HTR-8/SVneo (cell line): ENCODE data around the gene IRAK2.

ENCODE experiments used
- DNase-seq: peaks from one replicate; pipeline ENCODE4 v3.0.0; 2011; ENCODE audit warnings: low spot score, mixed read lengths; ENCODE audit not compliant: insufficient read length
- FAIRE-seq: peaks from 2 replicates; lab custom pipeline; 2011; peaks lifted over from hg19 to GRCh38; lab: Jason Lieb, UNC

Gene IRAK2

DNA sequence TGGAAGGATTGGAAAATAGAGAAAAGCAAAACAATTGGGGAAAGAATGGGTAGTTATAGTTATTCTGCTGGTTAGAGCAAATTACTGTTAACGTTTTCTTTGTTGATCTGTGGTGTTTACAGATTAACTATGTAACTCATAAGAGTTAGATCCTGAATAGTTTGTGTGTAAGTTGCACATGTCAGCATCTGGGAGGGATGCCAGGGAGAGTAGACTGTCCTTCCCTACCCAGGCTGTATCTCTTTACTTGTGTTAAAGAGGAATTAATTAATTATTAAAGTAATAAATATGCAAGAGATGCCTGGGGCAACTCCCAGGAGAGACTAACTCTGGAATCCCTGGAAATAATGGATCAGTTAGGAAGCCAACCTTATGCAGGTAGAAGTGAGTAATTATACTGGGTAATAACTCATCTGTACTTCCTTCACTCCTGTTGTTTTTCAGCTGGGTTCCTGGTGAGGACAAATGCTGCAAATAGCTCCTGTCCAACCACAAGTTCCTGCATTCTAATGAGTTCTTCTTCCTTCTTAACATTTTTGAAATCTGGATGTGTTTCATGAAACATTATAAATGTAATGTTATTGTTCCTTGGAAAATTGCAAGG is 109.1 kb downstream of the IRAK2 start:
- FAIRE-seq (no peak), DNase-seq (no peak)

DNA sequence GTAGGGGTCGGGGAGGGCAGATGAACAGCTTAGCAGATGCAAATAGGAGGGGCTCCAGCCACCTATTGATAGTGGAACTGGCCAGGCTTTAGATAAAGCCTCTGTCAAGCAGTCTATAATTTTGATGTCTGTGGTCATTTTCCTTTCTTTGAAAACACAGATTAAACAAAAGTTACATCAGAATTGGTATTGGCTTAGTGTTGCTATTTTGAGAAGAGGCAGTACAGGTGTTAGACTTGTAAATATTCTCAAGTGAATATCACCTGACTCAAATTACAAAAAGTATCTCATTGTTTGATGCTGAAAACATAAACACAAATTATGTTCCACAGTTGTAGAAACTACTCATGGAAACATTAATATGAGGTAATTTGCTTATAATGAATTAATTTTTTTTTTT is 109.9 kb downstream of the IRAK2 start:
- DNase-seq = no peak
- FAIRE-seq = no peak

DNA sequence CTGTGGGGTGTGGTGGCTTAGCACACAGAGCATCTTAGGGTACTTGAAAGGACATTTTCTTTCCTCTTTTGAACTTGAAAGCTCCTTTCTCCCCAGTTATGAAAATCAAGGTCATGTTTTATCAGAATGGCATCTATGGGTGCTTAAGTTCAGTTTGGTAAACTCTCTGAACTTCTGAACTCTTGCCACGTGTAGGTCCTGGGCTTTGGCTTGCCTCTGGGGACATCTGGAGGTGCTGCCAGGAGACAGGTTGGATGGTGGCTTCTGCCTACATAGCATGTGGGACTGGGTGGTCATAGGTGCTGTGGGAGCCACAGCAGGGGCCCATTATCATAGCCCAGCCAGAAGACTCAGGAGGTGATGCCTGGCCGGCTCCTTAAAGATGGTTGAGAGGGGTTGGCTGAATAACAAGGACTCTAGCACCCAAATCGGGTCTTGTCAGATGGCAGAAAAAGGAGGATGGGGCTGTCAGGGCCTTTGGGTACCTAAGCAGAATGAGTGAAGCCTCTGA is 112.5 kb downstream of the IRAK2 start:
- DNase-seq (no peak), FAIRE-seq (no peak)

DNA sequence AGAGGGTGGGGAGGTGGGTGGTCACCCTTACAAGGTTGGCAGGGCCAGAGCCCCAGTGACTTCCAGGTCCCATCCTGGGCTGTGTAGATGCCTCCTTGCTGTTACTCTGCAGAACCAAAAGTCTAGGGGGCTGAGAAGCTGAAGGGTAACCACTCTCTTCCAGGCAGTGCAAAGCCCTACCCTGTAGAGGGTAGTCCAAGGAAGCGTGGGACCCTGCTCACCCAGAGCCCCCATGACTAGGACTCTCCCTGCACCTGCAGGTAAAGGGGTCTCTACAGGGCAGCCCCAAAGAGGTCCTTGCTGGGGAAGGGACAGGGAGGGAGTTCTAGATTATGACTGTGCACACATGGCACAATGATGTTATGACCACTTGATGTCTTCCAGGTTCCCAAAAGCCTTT is 113.8 kb downstream of the IRAK2 start:
- no peak for FAIRE-seq
- no peak for DNase-seq

DNA sequence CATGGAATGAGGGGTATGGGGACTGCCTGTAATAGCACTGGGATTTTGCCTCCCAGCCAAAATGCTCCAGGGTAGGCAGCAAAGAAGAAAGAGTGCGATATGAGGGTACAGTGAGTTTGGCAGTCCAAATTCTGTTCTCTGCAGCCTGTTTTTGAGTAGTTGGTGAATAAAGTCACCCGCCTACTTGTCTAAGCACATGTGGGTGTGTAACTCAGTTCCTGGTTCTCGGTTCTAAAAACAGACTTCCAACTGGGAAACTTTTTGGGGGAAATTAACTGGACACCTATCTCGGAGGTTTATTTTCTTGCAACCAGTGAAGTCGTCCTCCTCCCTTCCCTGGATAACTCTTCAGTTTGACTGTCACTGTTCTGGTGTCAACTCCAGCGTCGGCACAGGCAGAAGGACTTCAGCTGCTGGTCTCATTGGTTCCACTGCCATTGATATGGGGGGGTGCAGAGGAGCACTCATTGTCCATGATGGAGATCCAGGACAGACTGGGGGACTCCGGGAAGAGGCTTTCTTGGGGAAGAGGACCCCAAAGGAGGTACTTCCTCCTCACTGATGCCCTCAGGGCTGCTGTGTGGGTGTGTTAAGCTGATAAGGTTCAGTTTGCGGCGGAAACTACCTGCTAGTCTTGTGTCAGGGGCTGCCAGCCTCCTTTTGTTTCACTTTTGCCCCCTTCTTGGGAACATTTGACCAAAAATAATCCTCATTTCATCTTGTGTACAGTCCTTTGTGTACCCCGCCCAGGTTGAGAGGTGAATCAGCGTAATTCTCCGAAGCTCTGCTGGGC is 114.9 kb downstream of the IRAK2 start:
- no peak for FAIRE-seq
- DNase-seq = no peak

DNA sequence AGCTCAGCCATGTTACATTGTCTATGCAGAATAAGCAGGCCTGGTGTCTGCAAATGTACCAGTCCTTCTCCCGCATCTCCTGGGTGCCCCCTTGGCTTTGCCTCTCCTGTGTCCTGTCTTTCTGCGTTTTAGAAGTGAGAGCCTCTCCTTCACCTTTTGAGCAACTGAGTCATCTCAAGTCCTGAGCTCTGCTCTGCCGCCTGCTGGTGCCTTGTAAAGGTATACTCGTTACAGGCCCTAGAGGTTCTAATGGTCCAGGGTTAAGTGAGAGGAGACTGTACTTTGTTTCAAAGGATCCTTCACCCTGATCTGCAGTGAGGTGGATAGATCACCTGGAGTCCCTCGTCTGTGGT is 115.4 kb downstream of the IRAK2 start:
- FAIRE-seq = no peak

DNA sequence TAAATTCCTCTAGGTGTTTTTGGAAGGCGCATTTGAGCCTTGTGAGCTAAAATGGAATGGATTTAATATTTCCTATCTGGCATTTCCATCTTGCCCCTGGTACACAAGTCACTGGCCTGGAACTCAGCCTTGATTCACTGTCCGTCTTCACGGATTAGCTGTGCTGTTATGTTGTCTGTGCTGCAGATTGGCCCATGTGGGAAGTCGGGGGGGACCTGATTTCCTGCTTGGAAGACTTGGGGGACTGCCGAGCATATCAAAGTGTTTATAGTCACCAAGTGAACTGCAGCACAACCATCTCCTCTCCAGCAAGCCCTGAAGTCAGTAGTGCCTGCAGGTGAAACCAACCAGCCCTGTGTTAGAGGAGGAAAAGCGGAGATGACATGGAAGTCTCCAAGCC is 115.9 kb downstream of the IRAK2 start:
- FAIRE-seq (no peak), DNase-seq (no peak)

More for the DNA sequence above, 115.4 kb downstream of the IRAK2 start:
- DNase-seq = no peak

DNA sequence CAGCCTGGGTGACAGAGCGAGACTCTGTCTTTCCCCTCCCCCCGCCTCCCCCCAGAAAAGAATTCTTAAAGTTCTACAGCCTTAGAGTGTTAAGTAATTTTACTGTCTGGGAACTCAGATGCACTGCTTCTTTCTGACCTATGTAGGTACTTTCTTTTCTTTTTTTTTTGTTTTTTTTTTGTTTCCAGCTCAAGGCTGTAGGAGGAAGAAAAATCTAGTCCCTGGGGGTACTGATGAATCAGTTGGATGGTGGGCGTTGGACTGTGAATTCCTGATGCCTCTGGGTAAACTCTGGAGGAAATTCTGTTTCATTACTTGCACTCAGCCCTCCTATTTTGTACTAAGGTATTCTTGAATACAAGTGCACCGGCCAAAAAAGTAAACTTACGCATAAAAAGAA is 117.2 kb downstream of the IRAK2 start:
- DNase-seq = no peak
- no peak for FAIRE-seq

DNA sequence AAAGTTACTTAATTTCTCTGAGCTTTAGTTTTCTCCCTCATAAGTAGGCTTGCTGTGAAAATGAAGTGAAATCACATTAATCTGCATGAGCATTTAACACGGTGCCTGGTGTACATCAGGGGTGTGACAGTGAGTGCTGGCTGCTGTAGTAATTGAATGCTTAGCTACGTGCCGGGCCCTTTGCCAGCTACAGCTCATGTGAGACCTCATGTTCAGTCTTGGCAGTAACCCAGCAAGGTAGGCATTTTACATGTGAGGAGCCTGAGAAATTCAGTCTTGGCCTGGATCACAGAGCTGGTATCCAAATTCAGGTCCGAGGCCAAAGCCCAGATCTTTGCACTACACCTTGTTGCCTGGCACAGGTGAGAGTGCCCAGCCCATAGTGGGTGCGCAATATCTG is 118.9 kb downstream of the IRAK2 start:
- DNase-seq (no peak), FAIRE-seq (no peak)

DNA sequence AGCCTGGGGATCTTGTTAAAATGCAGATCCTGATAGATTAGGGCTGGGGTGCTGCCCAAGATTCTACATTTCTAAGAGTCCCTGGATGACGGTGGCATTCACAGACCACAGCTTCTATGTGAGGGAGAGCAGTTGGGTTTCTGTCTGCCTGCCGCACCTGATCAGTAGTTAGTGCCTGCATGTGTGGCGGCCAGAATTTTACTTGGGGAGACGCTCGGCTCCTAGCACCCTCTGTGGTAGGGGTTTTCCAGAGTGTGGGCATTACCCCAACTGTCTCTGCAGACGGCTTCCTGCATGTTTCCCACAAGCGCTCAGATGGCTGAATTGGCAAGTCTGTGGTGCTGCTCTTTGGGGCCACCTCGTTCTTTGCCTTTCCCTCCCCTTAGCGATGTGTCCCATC is 119.8 kb downstream of the IRAK2 start:
- no peak for FAIRE-seq

DNA sequence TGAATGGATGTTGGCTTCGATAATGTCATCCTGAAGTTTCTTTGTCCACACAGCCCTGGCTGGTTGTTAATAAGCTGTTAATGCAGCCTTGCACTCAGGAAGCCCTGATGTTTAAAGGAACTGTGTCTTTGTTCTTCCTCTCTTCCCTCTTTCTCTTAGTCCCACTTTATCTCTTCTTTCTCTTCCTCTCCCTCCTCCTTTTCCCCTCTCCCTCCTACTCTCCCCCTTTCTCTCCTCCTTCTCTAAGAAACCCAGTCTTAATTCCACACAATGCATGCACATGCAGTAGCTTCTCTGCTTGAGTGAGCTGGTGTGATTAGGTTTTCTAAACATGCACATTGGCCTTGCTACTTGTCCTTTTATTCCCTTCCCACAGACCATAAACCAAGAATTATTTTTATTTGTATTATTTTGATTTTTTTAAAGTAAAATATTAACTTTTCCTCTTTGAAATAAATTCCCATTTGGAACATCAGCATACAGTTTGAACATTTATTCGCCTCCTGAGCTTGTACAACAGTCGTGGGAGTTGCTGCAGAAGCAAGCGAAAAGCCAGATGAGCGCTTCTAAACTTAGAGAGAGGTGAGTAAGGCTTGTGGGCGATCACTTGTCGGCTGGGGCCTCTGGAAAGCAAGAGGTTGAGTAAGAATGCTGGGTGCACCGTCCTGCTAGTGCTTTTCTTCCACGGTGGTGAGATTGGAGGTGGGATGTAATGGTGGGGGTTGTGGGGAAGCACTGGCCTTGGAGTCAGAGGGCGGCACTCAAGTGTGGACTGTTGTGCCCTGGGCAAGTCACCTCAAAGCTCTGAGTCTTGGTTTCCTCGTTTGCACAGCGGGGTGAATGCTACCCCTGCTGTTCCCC is 120.8 kb downstream of the IRAK2 start:
- DNase-seq (no peak), FAIRE-seq (no peak)

More for the DNA sequence above, 119.8 kb downstream of the IRAK2 start:
- DNase-seq = no peak

DNA sequence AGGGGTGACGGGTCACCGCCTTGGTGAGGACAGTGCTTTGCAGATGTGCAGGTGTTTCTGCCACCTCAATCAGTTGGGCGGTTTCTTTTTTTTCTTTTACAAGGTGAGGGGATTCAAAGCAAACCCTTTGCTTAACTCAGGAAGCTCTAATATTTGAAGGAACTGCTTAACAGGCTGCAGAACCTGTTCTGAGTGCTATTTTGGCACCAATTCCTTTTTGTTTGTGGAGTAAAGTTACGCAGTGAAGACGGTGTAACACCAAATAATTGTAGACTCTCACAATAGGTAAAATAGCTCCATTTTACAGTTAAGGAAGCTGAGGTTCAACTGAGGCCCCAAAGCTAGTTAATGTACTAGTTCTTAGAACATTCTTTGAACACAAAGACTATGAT is 121.4 kb downstream of the IRAK2 start:
- no peak for FAIRE-seq
- DNase-seq = no peak

DNA sequence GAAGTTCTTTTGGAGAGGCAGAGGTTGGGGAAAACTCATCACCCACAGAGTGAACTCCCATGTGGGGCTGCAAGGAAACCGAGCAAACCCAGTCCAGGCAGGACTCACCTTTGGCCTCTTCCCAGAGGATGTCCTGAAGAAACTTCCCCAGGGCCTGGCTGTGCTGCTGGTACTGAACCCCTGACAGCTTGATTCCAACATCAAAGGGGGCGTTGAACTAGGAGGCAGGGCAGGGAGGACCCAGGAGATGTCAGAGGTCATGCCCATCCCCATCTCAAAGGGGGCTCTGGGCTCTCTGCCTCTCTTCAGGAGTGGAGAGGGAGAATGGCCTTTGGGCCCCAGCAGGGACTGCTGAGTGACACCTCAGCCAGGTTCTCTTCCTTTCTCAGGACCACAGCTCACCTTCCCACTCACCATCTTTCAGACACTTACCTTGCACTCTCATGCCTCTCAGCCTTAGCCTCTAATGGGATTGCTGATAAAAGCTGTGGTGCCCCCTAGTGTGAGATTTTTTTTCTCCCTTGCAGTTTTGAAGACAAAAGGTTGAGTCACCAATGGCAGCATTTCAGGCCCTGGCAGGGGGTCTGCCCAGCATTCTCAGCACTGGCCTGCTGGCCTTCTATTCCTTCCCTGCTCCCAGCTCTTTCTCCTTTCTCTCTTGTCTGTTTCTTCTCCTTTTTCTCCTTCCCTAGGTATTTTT is 122.0 kb downstream of the IRAK2 start:
- peak; percentile 37 for DNase-seq
- no peak for FAIRE-seq

DNA sequence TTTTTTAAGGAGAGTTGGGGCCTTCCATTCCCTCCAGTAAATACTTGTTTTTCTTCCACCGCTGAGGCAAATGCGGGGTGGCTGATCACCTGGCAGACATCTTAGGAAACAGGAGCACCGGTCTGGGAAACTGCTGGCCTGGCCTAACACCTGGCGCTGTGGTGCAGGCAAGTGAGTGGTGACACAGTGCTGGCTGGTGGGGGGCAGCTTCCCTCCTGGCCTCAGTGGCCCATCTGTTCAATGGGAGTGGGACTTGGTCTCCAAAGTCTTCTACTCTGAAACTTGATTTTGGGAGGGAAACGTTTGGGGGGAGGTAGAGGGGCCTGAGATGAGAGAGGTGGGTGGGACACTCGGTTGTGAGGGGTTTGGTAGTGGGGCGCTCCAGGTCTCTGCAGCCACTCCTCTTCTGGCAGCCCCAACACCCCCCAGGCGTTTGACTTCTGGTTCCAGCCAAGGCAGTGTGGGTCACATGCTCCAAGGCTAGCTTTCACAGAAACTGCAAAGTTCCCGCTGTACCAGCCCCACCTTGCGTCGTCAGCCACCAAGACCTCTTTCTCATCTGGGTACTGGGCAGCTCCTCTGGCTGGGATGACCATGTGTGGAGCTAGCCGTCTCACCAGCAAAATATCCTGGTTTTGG is 123.3 kb downstream of the IRAK2 start:
- FAIRE-seq (no peak), DNase-seq (no peak)

DNA sequence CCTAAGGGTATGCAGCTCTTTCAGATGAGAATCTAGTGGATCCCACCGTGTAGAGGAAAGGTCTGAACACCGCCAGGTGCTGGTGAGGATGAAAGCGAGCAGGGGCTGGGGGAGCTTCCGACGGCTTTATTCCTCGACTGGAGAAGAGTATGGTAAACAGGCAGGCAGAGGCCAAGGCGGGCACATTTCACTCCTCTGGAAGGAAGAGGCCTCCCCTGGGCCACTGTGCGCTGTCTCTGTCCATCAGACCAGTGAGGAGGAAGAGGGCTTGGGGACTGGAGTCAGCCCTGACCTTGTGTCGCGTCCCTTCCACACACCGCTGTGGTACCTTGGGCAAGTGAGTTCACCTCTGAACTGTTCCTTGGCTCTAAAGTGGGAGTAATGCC is 123.8 kb downstream of the IRAK2 start:
- FAIRE-seq = no peak

DNA sequence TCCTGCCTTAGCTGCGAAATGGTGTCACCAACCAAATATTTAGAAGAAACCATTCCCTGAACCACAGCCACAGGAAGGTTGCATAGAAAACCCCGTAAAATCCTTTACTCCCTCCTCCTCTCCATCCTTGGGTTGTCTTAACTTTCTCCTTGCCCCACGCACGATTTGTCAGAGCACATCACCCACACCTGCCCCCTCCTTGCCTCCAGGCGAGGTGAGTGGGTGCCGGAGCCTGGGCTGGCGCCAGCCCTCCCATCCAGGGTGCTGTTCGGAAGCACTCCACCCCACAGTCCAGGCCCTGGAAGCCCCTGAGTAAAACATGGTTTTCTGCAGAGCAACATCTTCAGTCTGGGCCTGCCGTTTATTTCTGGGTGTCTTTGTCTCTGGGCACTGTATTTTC is 124.4 kb downstream of the IRAK2 start:
- DNase-seq = no peak
- no peak for FAIRE-seq

More for the DNA sequence above, 123.8 kb downstream of the IRAK2 start:
- DNase-seq = no peak

DNA sequence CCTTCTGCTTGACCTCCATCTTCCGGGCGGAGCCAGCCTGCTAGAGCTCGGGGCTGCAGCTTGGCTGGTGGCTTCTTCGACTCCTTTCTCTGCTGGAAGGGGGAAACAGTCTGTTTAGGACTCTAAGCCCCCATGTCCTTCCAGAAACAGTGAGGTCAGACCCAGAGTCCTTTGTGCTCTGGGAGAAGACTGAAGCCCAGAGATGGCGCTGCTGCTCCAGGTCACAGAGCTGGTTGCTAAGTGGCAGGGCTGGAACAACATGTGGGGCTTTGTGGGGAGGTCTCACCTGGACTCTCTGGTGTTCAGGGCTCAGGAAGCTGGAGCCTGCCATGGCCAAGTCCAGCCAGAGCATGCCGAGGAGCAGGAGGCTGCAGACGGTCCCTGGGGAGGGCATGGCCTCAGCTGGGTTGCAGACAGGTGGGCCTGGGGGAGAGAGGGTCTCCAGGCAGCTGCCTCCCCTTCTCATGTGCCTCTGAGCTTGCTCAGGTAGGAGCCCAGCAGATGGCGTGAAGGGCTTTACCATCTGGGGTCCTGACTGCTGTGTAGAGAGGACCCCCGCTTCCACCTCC is 125.2 kb downstream of the IRAK2 start:
- DNase-seq = no peak
- FAIRE-seq = no peak

DNA sequence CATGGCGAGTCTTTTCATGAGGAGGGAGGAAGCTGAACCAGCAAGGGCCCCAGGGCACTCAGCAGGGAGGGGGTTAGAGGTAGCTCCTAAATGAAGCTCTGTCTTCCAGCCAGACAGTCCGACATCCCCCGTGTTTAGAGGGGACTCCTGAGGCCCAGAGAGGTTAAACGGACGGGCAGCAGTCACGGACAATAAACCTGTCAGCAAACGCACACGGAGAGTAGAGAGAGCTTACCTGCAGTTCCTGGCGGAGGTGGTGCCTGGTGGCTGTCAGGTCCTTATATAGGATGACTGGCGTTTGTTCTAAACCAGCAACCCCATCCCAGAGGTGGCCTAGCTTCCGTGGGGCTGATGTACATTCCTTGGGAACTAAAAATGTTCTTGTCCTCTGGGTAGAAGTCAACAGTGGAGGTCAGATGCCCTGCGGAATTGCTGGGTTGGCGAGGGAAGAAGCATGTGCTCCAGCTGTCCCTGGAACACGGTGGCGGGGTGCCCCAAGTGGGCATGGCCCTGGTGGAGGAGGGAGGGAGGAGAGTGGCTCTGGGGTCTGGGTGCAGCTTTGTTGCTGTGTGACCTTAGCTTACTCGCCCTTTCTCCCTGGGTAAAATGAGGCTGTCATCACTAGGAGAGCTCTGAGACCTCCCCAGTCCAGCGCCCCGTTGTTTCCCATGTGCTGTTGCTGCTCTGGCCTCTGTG is 125.9 kb downstream of the IRAK2 start:
- DNase-seq (no peak), FAIRE-seq (no peak)

DNA sequence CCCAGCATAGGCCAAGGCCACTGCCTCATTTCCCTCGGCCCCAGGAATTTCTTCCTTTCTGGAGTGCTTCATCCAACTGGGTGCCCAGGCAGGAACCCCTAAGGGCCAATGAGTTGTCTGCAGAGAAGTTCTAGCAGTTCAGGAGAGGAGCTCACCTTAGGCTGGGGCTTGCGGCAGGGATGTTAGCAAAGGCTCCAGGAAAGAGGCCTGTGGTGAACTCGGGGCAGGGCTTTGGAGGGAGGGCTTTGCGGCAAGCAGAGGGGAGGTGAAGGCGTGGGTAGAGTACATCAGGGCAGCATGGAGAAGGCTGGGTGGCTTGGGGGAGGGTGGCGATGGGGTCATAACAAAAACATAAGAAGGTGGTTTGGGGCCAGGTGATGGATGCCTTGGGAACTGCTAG is 126.9 kb downstream of the IRAK2 start:
- FAIRE-seq (no peak), DNase-seq (no peak)
